ENCODE results near the gene MEP1B. TPM values are rescaled to one million over a fixed set of nuclear protein-coding genes. Genes with fewer than 3 reads are reported as not detected.
"Not testable (repeated sequence)": the region's sequence is repeated elsewhere in the genome, so short reads cannot be mapped to it uniquely, and the experiment has no call there.

MEP1B gene
- total and polyA plus RNA-seq, 7 experiments from 2014 or later = 0.08 to 0.35 (median 0.32) TPM; not detected in 4

- no peak overlapping the region for H3K27ac ChIP-seq (ENCODE audit: low read depth, low read length)
- CTCF ChIA-PET = no interaction called here
- Mint-ChIP-seq H3K4me3 (no peak overlapping the region), H3K36me3 (no peaks in the 10 kb centered on the region), H3K4me1 (no peaks in the 10 kb centered on the region), H3K9me3 (no peaks in the 10 kb centered on the region), H3K27ac (no peak overlapping the region), H3K27me3 (peaks cover 0 to 3% (median 3%) of the 10 kb centered on the region in 5 donors)
- intact Hi-C loops (cut with micrococcal nuclease) = no loop called here
- POLR2A ChIA-PET = no interaction called here
- no peak for ATAC-seq
- no peak for DNase-seq
- no peaks in the 10 kb centered on the region for H3K9me3 ChIP-seq (ENCODE audit: control insufficient read depth in 2 of 3, low read length in 3 of 3)
- no peaks in the 10 kb centered on the region for H3K4me1 ChIP-seq (ENCODE audit: control insufficient read depth in 2 of 2, insufficient read depth in 2 of 2, low read length in 2 of 2)
- no peaks in the 10 kb centered on the region for H3K36me3 ChIP-seq (ENCODE audit: control insufficient read depth in 2 of 3, insufficient read depth in 3 of 3, low read length in 3 of 3)
- no peaks in the 10 kb centered on the region for H3K27me3 ChIP-seq (ENCODE audit: control insufficient read depth in 2 of 2, insufficient read depth in 2 of 2, low read length in 2 of 2)
- no peak overlapping the region for H3K4me3 ChIP-seq (ENCODE audit: low read length)
Observed at GRCh38 chr18:32208023-32208422, 18.2 kb downstream of the MEP1B start.

GRCh38 chr18:32208577-32208976 lies 18.7 kb downstream of the MEP1B start:
- ATAC-seq = no peak
- no peaks in the 10 kb centered on the region for H3K36me3 ChIP-seq (ENCODE audit: control insufficient read depth in 2 of 3, insufficient read depth in 3 of 3, low read length in 3 of 3)
- H3K4me1 Mint-ChIP-seq = no peaks in the 10 kb centered on the region
- H3K9me3 Mint-ChIP-seq = no peaks in the 10 kb centered on the region
- no peaks in the 10 kb centered on the region for H3K9me3 ChIP-seq (ENCODE audit: control insufficient read depth in 2 of 3, low read length in 3 of 3)
- H3K4me1 ChIP-seq (ENCODE audit: control insufficient read depth in 2 of 2, insufficient read depth in 2 of 2, low read length in 2 of 2) = no peaks in the 10 kb centered on the region
- no peak for DNase-seq
- CTCF ChIA-PET = no interaction called here
- no peak overlapping the region for H3K4me3 ChIP-seq (ENCODE audit: low read length)
- peaks cover 0 to 7% (median 3%) of the 10 kb centered on the region in 5 donors for H3K27me3 Mint-ChIP-seq
- H3K27ac ChIP-seq (ENCODE audit: low read depth, low read length) = no peak overlapping the region
- POLR2A ChIA-PET = no interaction called here
- no peak overlapping the region for H3K27ac Mint-ChIP-seq
- no peak overlapping the region for H3K4me3 Mint-ChIP-seq
- no peaks in the 10 kb centered on the region for H3K36me3 Mint-ChIP-seq
- intact Hi-C loops (cut with micrococcal nuclease) = no loop called here
- H3K27me3 ChIP-seq (ENCODE audit: control insufficient read depth in 2 of 2, insufficient read depth in 2 of 2, low read length in 2 of 2) = no peaks in the 10 kb centered on the region

- no peak for DNase-seq
- H3K4me3 ChIP-seq (ENCODE audit: low read length) = no peak overlapping the region
- CTCF ChIA-PET = no interaction called here
- Mint-ChIP-seq H3K9me3 (no peaks in the 10 kb centered on the region), H3K4me1 (no peaks in the 10 kb centered on the region), H3K36me3 (no peaks in the 10 kb centered on the region), H3K4me3 (no peak overlapping the region), H3K27me3 (peaks cover 0 to 7% (median 3%) of the 10 kb centered on the region in 5 donors), H3K27ac (no peak overlapping the region)
- H3K9me3 ChIP-seq (ENCODE audit: control insufficient read depth in 2 of 3, low read length in 3 of 3) = no peaks in the 10 kb centered on the region
- POLR2A ChIA-PET = interaction anchor here (0.6 kb wide), 1 partner anchor 489 kb away, joined by 3 read pairs; no protein-coding TSS in a partner anchor
- no peak for ATAC-seq
- H3K4me1 ChIP-seq (ENCODE audit: control insufficient read depth in 2 of 2, insufficient read depth in 2 of 2, low read length in 2 of 2) = no peaks in the 10 kb centered on the region
- intact Hi-C loops (cut with micrococcal nuclease) = no loop called here
- no peaks in the 10 kb centered on the region for H3K27me3 ChIP-seq (ENCODE audit: control insufficient read depth in 2 of 2, insufficient read depth in 2 of 2, low read length in 2 of 2)
- H3K27ac ChIP-seq (ENCODE audit: low read depth, low read length) = no peak overlapping the region
- no peaks in the 10 kb centered on the region for H3K36me3 ChIP-seq (ENCODE audit: control insufficient read depth in 2 of 3, insufficient read depth in 3 of 3, low read length in 3 of 3)
Observed at GRCh38 chr18:32209685-32210445, 20.0 kb downstream of the MEP1B start.

- Mint-ChIP-seq H3K27ac (no peak overlapping the region), H3K4me3 (no peak overlapping the region), H3K4me1 (no peaks in the 10 kb centered on the region), H3K9me3 (no peaks in the 10 kb centered on the region), H3K36me3 (no peaks in the 10 kb centered on the region), H3K27me3 (peaks cover 0 to 7% (median 2%) of the 10 kb centered on the region in 5 donors)
- no peaks in the 10 kb centered on the region for H3K27me3 ChIP-seq (ENCODE audit: control insufficient read depth in 2 of 2, insufficient read depth in 2 of 2, low read length in 2 of 2)
- H3K9me3 ChIP-seq (ENCODE audit: control insufficient read depth in 2 of 3, low read length in 3 of 3) = no peaks in the 10 kb centered on the region
- intact Hi-C loops (cut with micrococcal nuclease) = no loop called here
- ChIA-PET POLR2A (no interaction called here), CTCF (interaction anchor here (0.6 kb wide), 1 partner anchor 179 kb away, joined by 4 read pairs; no protein-coding TSS in a partner anchor)
- H3K4me1 ChIP-seq (ENCODE audit: control insufficient read depth in 2 of 2, insufficient read depth in 2 of 2, low read length in 2 of 2) = no peaks in the 10 kb centered on the region
- no peak overlapping the region for H3K4me3 ChIP-seq (ENCODE audit: low read length)
- no peaks in the 10 kb centered on the region for H3K36me3 ChIP-seq (ENCODE audit: control insufficient read depth in 2 of 3, insufficient read depth in 3 of 3, low read length in 3 of 3)
- H3K27ac ChIP-seq (ENCODE audit: low read depth, low read length) = no peak overlapping the region
- ATAC-seq (no peak), DNase-seq (no peak)
Observed at GRCh38 chr18:32213693-32214092, 23.9 kb downstream of the MEP1B start.

GRCh38 chr18:32216390-32216789 lies 26.6 kb downstream of the MEP1B start:
- intact Hi-C loops (cut with micrococcal nuclease) = no loop called here
- POLR2A ChIA-PET = no interaction called here
- CTCF ChIA-PET = no interaction called here

GRCh38 chr18:32219431-32220018 lies 29.7 kb downstream of the MEP1B start:
- Histone ChIP-seq H3K27me3 (ENCODE audit: control insufficient read depth in 2 of 2, insufficient read depth in 2 of 2, low read length in 2 of 2) (no peaks in the 10 kb centered on the region), H3K4me1 (ENCODE audit: control insufficient read depth in 2 of 2, insufficient read depth in 2 of 2, low read length in 2 of 2) (no peaks in the 10 kb centered on the region), H3K4me3 (ENCODE audit: low read length) (no peak overlapping the region), H3K9me3 (ENCODE audit: control insufficient read depth in 2 of 3, low read length in 3 of 3) (no peaks in the 10 kb centered on the region), H3K27ac (ENCODE audit: low read depth, low read length) (no peak overlapping the region), H3K36me3 (ENCODE audit: control insufficient read depth in 2 of 3, insufficient read depth in 3 of 3, low read length in 3 of 3) (no peaks in the 10 kb centered on the region)
- H3K36me3 Mint-ChIP-seq = no peaks in the 10 kb centered on the region
- no peaks in the 10 kb centered on the region for H3K4me1 Mint-ChIP-seq
- no peaks in the 10 kb centered on the region for H3K9me3 Mint-ChIP-seq
- no peak overlapping the region for H3K4me3 Mint-ChIP-seq
- DNase-seq (no peak), ATAC-seq (no peak)
- H3K27ac Mint-ChIP-seq = no peak overlapping the region
- intact Hi-C loops (cut with micrococcal nuclease) = no loop called here
- CTCF ChIA-PET = no interaction called here
- peaks cover 0 to 2% (median 0%) of the 10 kb centered on the region in 5 donors for H3K27me3 Mint-ChIP-seq
- POLR2A ChIA-PET = no interaction called here

More at GRCh38 chr18:32216390-32216789, 26.6 kb downstream of the MEP1B start:
- H3K4me1 ChIP-seq (ENCODE audit: control insufficient read depth in 2 of 2, insufficient read depth in 2 of 2, low read length in 2 of 2) = no peaks in the 10 kb centered on the region
- H3K27ac ChIP-seq (ENCODE audit: low read depth, low read length) = no peak overlapping the region
- ATAC-seq (no peak), DNase-seq (no peak)
- H3K9me3 Mint-ChIP-seq = no peaks in the 10 kb centered on the region
- no peaks in the 10 kb centered on the region for H3K4me1 Mint-ChIP-seq
- H3K4me3 ChIP-seq (ENCODE audit: low read length) = no peak overlapping the region
- no peaks in the 10 kb centered on the region for H3K9me3 ChIP-seq (ENCODE audit: control insufficient read depth in 2 of 3, low read length in 3 of 3)
- H3K36me3 Mint-ChIP-seq = no peaks in the 10 kb centered on the region
- no peak overlapping the region for H3K27ac Mint-ChIP-seq
- no peaks in the 10 kb centered on the region for H3K27me3 ChIP-seq (ENCODE audit: control insufficient read depth in 2 of 2, insufficient read depth in 2 of 2, low read length in 2 of 2)
- H3K27me3 Mint-ChIP-seq = peaks cover 0 to 7% (median 2%) of the 10 kb centered on the region in 5 donors
- no peak overlapping the region for H3K4me3 Mint-ChIP-seq
- H3K36me3 ChIP-seq (ENCODE audit: control insufficient read depth in 2 of 3, insufficient read depth in 3 of 3, low read length in 3 of 3) = no peaks in the 10 kb centered on the region

- H3K9me3 Mint-ChIP-seq; H3K27ac ChIP-seq (ENCODE audit: low read depth, low read length); intact Hi-C loops (cut with micrococcal nuclease); H3K4me3 Mint-ChIP-seq; H3K9me3 ChIP-seq (ENCODE audit: control insufficient read depth in 2 of 3, low read length in 3 of 3); CTCF ChIA-PET; H3K27ac Mint-ChIP-seq; H3K4me1 Mint-ChIP-seq; DNase-seq; H3K4me1 ChIP-seq (ENCODE audit: control insufficient read depth in 2 of 2, insufficient read depth in 2 of 2, low read length in 2 of 2); H3K36me3 ChIP-seq (ENCODE audit: control insufficient read depth in 2 of 3, insufficient read depth in 3 of 3, low read length in 3 of 3); ATAC-seq; H3K4me3 ChIP-seq (ENCODE audit: low read length); H3K36me3 Mint-ChIP-seq; POLR2A ChIA-PET; H3K27me3 ChIP-seq (ENCODE audit: control insufficient read depth in 2 of 2, insufficient read depth in 2 of 2, low read length in 2 of 2): not testable (repeated sequence)
- peaks cover 5 to 19% (median 17%) of the 10 kb centered on the region in 5 donors for H3K27me3 Mint-ChIP-seq
Observed at GRCh38 chr18:32233348-32233747, 43.5 kb downstream of the MEP1B start.
